ENCODE results near the gene JAK3.
"Not testable (repeated sequence)": the region's sequence is repeated elsewhere in the genome, so short reads cannot be mapped to it uniquely, and the experiment has no call there.

Gene JAK3

GRCh38 chr19:17777840-17778239, 69.9 kb downstream of the JAK3 start:
- DNase-seq (ENCODE audit: low read depth in 2 of 2), result not testable (repeated sequence)

DNA sequence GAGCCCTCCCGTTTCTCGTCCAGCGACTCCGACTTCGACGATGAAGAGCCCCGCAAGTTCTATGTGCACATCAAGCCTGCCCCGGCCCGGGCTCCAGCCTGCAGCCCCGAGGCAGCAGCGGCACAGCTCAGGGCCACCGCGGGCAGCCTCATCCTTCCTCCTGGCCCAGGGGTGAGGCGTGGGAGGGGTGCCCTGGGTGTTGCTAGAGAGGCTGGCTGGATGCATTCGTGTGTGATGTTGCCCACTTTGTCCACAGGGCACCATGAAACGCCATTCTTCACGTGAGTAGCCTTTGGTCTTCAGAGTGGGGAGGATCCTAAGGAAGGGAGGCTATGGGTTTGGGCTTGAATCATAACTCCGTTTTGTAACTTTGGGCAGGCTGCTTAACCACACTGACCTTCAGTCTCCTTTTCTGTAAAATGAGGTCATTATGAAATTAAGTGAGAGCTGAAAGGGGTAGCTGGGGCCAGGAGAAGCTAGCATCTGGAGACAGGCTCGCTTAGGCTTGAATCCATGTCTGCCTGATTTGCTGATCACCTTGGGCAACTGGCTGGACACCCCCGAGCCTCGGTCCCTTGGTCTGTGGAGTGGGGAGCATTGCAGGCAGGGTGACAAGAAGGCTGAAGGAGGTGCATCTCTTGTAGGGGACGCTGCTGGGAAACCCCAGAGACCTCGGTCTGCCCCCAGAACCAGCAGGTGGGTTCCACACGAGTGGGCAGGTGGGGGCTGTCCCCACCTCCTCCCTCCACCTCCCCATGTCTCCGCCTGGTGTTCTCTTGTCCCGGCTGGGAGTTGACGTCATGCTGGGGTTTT, 71.6 kb downstream of the JAK3 start:
- no peak for DNase-seq (ENCODE audit: low read depth in 2 of 2)

DNA sequence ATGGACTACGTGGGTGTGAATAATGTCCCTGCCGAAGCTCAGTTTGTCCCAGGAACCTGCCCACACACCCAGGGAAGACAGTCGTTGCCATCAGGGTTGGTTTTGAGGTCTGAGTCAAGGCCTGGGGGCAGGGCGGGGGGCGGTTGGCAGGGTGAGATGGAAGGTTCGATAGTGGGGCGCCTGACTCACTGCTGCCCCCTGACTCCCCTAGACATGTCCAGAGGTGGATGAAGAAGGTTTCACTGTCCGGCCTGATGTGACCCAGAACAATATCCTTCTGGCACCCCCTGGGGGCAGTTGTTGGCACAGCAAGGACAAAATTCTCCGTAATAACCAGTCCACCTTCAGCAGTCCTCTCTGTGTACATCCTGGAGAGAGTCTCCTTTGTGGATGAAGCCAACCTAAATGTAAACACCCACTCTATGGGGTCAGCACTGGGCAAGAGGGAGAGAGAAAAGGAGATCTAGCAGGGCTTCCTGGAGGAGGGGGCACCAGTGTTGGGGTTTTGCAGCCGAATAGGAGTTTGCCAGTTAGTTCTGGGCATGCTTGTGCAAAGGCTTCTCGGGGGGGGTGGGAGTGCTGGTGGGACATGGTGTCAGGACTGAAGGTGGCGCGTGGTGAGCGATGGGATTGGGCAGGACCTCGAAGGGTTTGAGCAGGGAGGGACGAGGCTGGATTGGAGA, 72.4 kb downstream of the JAK3 start:
- DNase-seq (ENCODE audit: low read depth in 2 of 2), result no peak
